ENCODE results near the gene DNMT3B.

Gene DNMT3B

DNA sequence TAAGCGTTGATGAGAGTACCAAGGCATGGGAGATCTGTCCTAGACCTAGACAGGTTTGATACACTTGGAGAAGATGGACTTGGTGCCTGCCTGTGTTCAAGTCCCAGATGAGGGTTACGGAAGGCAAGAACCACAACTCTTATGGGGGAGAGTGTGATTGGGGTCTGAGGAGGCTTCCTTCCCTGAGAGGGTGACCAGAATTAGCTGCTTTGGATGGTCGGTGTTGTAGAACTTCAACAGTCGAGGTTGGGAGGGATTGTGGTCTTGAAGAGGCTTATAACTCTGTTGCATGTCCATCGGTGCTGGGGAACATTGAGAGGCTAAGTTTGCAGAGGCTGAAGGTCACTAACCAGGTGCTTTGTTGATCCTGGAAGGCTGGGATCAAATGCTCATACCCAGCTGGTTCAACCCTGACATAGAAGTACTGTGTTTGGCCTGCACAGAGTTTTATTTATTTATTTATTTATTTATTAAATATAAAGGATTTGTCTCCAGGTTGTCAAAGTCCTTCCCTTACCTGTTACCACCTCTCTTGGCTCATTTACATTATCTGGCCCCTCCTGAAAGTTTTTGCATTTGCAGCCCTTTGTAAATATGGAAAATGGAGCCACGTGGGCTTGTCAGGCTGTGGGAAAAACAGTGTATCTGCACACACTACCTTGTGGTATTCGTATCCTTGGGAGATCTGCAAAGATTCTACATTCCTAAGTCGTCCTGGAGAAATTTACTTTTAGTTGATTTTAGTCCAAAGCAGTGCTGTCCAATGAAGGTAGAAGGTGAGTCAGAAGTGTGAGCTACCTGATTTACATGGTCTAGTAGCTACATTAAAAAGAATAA lies 80.7 kb downstream of the DNMT3B start:
- ChIA-PET CTCF (interaction anchor here (1.6 to 1.9 kb wide), 2 partner anchors 53 to 64 kb away, joined by 4 read pairs; no protein-coding TSS in a partner anchor), POLR2A (no interaction called here)
- no peak overlapping the region for H3K4me3 ChIP-seq (ENCODE audit: low read depth, low read length)
- TF ChIP-seq, protein P1, sequence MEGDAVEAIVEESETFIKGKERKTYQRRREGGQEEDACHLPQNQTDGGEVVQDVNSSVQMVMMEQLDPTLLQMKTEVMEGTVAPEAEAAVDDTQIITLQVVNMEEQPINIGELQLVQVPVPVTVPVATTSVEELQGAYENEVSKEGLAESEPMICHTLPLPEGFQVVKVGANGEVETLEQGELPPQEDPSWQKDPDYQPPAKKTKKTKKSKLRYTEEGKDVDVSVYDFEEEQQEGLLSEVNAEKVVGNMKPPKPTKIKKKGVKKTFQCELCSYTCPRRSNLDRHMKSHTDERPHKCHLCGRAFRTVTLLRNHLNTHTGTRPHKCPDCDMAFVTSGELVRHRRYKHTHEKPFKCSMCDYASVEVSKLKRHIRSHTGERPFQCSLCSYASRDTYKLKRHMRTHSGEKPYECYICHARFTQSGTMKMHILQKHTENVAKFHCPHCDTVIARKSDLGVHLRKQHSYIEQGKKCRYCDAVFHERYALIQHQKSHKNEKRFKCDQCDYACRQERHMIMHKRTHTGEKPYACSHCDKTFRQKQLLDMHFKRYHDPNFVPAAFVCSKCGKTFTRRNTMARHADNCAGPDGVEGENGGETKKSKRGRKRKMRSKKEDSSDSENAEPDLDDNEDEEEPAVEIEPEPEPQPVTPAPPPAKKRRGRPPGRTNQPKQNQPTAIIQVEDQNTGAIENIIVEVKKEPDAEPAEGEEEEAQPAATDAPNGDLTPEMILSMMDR (IDR thresholded peaks at IDR 0.05; ENCODE audit: insufficient read depth, low read length, missing control alignments), result no peak
- DNase-seq (ENCODE audit: low read depth, low spot score), result no peak

DNA sequence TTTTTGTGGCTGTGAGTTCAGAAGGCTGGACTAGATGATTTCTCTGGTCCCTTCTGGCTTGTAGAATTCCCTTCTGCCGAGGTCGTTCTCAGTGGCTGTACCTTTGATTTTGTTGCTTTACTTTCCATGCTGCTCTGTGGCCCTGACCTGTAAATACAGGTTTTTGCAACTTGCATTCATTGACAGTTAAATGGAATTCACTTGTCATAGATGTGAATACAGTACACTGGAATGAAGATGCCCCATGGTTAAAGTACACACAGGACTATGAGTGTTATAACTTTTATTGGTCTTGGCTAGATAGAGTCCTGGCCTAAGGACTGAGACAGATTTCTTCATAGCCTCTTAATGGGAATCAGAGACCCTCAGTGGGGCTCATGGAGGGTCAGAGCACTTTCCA lies 83.6 kb downstream of the DNMT3B start:
- POLR2A ChIA-PET, result no interaction called here
- CTCF ChIA-PET, result interaction anchor here (1.2 kb wide), 1 partner anchor 19 kb away, joined by 4 read pairs; no protein-coding TSS in a partner anchor
- TF ChIP-seq, protein P1 (IDR thresholded peaks at IDR 0.05; ENCODE audit: insufficient read depth, low read length, missing control alignments), result no peak
- DNase-seq (ENCODE audit: low read depth, low spot score), result no peak
- H3K4me3 ChIP-seq (ENCODE audit: low read depth, low read length), result no peak overlapping the region

DNA sequence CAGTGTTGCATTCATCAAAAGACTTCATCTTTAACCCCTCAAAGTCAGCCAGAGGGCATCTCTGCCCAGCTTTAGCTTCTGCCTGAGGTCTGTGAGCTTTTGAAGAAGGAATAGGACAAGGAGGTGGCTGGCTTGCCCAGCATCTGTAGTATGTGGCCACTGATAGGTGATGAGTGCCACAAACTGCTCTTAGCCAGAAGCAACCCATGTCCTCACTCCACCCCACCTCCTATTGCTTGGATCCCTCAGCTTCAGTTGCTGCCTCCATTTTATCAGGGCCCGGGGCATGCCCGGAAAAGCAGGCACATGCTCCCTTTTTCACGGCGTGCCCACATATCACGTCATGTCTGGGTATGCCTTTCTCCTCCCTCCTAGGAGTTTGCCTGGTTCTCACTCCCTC lies 84.7 kb downstream of the DNMT3B start:
- CTCF ChIA-PET, result interaction anchor here (1.4 kb wide), 1 partner anchor 25 kb away, joined by 4 read pairs; no protein-coding TSS in a partner anchor
- no peak for DNase-seq (ENCODE audit: low read depth, low spot score)
- H3K4me3 ChIP-seq (ENCODE audit: low read depth, low read length), result no peak overlapping the region
- POLR2A ChIA-PET, result interaction anchor here (0.6 kb wide), 1 partner anchor 27 kb away, joined by 4 read pairs; the partner anchor contains the start of gene MAPRE1
- TF ChIP-seq, protein P1 (IDR thresholded peaks at IDR 0.05; ENCODE audit: insufficient read depth, low read length, missing control alignments), result no peak

- TF ChIP-seq, protein P1 (IDR thresholded peaks at IDR 0.05; ENCODE audit: insufficient read depth, low read length, missing control alignments), result no peak
- POLR2A ChIA-PET, result no interaction called here
- H3K4me3 ChIP-seq (ENCODE audit: low read depth, low read length), result no peak overlapping the region
- DNase-seq (ENCODE audit: low read depth, low spot score), result no peak
- CTCF ChIA-PET, result interaction anchor here (1.4 kb wide), 1 partner anchor 26 kb away, joined by 4 read pairs; no protein-coding TSS in a partner anchor
Measured at GRCh38 chr20:32847964-32848363, 85.8 kb downstream of the DNMT3B start.

GRCh38 chr20:32848846-32849245 lies 86.7 kb downstream of the DNMT3B start:
- ChIA-PET CTCF (interaction anchor here (1.2 kb wide), 1 partner anchor 11 kb away, joined by 3 read pairs; no protein-coding TSS in a partner anchor), POLR2A (interaction anchor here (0.6 kb wide), 1 partner anchor 119 kb away, joined by 3 read pairs; no protein-coding TSS in a partner anchor)
- TF ChIP-seq, protein P1 (IDR thresholded peaks at IDR 0.05; ENCODE audit: insufficient read depth, low read length, missing control alignments), result no peak
- H3K4me3 ChIP-seq (ENCODE audit: low read depth, low read length), result no peak overlapping the region
- no peak for DNase-seq (ENCODE audit: low read depth, low spot score)

DNA sequence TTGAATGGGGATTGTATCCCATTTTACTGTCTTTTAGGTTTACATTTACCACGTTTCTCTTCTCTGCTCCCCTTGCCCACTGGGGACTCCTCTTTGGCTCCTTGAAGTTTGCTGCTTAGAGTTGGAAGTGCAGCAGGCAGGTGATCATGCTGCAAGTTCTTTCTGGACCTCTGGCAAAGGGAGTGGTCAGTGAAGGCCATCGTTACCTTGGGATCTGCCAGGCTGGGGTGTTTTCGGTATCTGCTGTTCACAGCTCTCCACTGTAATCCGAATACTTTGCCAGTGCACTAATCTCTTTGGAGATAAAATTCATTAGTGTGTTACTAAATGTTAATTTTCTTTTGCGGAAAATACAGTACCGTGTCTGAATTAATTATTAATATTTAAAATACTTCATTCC lies 87.4 kb downstream of the DNMT3B start:
- TF ChIP-seq, protein P1 (IDR thresholded peaks at IDR 0.05; ENCODE audit: insufficient read depth, low read length, missing control alignments), result no peak
- POLR2A ChIA-PET, result no interaction called here
- H3K4me3 ChIP-seq (ENCODE audit: low read depth, low read length), result no peak overlapping the region
- CTCF ChIA-PET, result interaction anchor here (1.2 kb wide), 1 partner anchor 12 kb away, joined by 3 read pairs; no protein-coding TSS in a partner anchor
- no peak for DNase-seq (ENCODE audit: low read depth, low spot score)

Measured in AG04449 (cell line).